HEK293 (cell line): ENCODE measurements around the gene MYCN.

Experiments used
- BCL11A ChIP-seq: fragments of 450-650 bp; formaldehyde crosslinking; IDR thresholded peaks from 2 replicates; pipeline ENCODE4 v1.5.1; 2016; ENCODE audit warnings: low read depth, missing biosample characterization, missing genetic modification characterization
- IKZF3 ChIP-seq: fragments of 450-650 bp; IDR thresholded peaks from 2 replicates; pipeline ENCODE4 v1.5.0; 2018; ENCODE audit warnings: missing biosample characterization, mild to moderate bottlenecking, missing genetic modification characterization, moderate library complexity
- KLF16 ChIP-seq: fragments of 450-650 bp; formaldehyde crosslinking; IDR thresholded peaks from 2 replicates; pipeline ENCODE4 v1.5.1; 2017; ENCODE audit warnings: missing biosample characterization, missing genetic modification characterization
- ZBTB20 ChIP-seq: fragments of 450-650 bp; formaldehyde crosslinking; IDR thresholded peaks from 2 replicates; pipeline ENCODE4 v1.5.1; 2016; ENCODE audit warnings: missing biosample characterization, missing genetic modification characterization
- ZNF121 ChIP-seq: fragments of 450-650 bp; formaldehyde crosslinking; IDR thresholded peaks from 2 replicates; pipeline ENCODE4 v1.5.1; 2016; ENCODE audit warnings: missing biosample characterization, missing genetic modification characterization
- ZNF302 ChIP-seq: fragments of 450-650 bp; formaldehyde crosslinking; IDR thresholded peaks from 2 replicates; pipeline ENCODE4 v1.5.1; 2016; ENCODE audit warnings: missing biosample characterization, missing genetic modification characterization, low read depth
- ZNF324 ChIP-seq: fragments of 450-650 bp; formaldehyde crosslinking; IDR thresholded peaks from 2 replicates; pipeline ENCODE4 v1.5.1; 2016; ENCODE audit warnings: missing biosample characterization, missing genetic modification characterization
- ZNF394 ChIP-seq: fragments of 450-650 bp; formaldehyde crosslinking; IDR thresholded peaks from 2 replicates; pipeline ENCODE4 v1.5.1; 2016; ENCODE audit warnings: missing biosample characterization, missing genetic modification characterization, mild to moderate bottlenecking, moderate library complexity, borderline replicate concordance
- ZNF530 ChIP-seq: fragments of 450-650 bp; formaldehyde crosslinking; IDR thresholded peaks from 2 replicates; pipeline ENCODE4 v1.5.1; 2016; ENCODE audit warnings: low read depth, missing biosample characterization, missing genetic modification characterization
- TF ChIP-seq, protein P1 (sequence below): fragments of 450-650 bp; formaldehyde crosslinking; IDR thresholded peaks from 2 replicates; pipeline ENCODE4 v1.5.1; 2016; ENCODE audit warnings: missing biosample characterization, missing genetic modification characterization
- TF ChIP-seq, protein P2 (sequence below): fragments of 450-650 bp; formaldehyde crosslinking; IDR thresholded peaks from 2 replicates; pipeline ENCODE4 v1.5.1; 2016; ENCODE audit warnings: missing biosample characterization, missing genetic modification characterization

DNA sequence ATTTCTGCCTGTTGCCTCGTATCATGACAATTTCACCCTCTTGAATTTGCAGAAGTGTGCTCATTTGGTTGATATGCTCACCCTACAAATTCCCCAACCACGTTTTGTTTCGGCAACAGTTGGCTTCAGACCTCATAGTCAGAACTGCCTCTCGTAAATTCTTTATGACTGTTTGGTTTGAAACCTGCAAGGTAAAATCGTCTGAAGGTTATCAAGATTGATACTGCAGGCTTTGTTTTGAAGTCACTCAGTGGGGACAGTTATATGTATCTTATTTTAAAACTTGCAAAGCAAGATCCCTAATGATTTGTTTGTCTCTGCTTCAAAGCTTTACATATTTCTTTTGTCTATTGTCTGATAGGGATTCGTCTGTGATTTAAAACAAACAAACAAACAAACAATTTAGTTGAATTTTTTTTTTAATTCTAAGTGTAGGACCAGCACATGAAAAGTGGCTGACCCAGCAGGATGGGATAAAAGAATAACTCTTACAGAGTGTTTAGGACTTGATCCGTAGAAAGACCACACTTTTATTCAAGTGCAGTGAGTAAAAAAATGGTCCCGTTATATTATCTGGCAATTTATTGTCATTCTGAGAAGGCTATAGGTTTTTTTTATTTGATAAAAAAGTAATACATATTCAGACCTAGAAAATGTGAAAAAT, 45.7 kb upstream of the MYCN start:
- TF ChIP-seq, protein P1, sequence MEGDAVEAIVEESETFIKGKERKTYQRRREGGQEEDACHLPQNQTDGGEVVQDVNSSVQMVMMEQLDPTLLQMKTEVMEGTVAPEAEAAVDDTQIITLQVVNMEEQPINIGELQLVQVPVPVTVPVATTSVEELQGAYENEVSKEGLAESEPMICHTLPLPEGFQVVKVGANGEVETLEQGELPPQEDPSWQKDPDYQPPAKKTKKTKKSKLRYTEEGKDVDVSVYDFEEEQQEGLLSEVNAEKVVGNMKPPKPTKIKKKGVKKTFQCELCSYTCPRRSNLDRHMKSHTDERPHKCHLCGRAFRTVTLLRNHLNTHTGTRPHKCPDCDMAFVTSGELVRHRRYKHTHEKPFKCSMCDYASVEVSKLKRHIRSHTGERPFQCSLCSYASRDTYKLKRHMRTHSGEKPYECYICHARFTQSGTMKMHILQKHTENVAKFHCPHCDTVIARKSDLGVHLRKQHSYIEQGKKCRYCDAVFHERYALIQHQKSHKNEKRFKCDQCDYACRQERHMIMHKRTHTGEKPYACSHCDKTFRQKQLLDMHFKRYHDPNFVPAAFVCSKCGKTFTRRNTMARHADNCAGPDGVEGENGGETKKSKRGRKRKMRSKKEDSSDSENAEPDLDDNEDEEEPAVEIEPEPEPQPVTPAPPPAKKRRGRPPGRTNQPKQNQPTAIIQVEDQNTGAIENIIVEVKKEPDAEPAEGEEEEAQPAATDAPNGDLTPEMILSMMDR (tag by site-specific recombination) = no peak
- TF ChIP-seq ZNF324 (no peak), ZBTB20 (tag by site-specific recombination) (no peak), ZNF530 (tag by site-specific recombination) (no peak), KLF16 (tag by site-specific recombination) (no peak), ZNF394 (no peak), ZNF302 (no peak), ZNF121 (tag by site-specific recombination) (no peak), IKZF3 (tag by site-specific recombination) (no peak), BCL11A (tag by site-specific recombination) (no peak)
- TF ChIP-seq, protein P2, sequence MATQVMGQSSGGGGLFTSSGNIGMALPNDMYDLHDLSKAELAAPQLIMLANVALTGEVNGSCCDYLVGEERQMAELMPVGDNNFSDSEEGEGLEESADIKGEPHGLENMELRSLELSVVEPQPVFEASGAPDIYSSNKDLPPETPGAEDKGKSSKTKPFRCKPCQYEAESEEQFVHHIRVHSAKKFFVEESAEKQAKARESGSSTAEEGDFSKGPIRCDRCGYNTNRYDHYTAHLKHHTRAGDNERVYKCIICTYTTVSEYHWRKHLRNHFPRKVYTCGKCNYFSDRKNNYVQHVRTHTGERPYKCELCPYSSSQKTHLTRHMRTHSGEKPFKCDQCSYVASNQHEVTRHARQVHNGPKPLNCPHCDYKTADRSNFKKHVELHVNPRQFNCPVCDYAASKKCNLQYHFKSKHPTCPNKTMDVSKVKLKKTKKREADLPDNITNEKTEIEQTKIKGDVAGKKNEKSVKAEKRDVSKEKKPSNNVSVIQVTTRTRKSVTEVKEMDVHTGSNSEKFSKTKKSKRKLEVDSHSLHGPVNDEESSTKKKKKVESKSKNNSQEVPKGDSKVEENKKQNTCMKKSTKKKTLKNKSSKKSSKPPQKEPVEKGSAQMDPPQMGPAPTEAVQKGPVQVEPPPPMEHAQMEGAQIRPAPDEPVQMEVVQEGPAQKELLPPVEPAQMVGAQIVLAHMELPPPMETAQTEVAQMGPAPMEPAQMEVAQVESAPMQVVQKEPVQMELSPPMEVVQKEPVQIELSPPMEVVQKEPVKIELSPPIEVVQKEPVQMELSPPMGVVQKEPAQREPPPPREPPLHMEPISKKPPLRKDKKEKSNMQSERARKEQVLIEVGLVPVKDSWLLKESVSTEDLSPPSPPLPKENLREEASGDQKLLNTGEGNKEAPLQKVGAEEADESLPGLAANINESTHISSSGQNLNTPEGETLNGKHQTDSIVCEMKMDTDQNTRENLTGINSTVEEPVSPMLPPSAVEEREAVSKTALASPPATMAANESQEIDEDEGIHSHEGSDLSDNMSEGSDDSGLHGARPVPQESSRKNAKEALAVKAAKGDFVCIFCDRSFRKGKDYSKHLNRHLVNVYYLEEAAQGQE (tag by site-specific recombination) = no peak
